ENCODE data around the gene CTXN3.

The CTXN3 gene

GRCh38 chr5:127700237-127700766 lies 51.4 kb downstream of the CTXN3 start:
- no peak for DNase-seq

DNA sequence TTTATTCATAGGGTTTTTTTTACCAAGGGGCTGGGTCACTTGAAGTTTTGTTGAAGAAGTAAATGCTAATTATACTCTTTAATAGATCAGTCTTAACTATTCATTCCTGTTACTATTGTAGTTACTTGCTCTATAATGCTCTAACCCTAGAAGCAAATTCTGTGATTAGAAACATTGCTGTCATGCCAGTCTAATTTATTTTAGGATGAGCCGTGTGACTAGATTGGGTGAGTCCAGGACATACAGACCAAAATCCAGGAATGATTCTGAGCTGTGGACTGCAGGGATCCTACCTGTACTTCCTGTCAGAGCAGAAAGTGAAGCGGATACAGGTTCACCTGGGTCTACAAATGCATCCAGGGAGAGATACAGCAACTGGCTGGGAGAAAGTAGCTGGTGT lies 53.6 kb downstream of the CTXN3 start:
- no peak for DNase-seq

GRCh38 chr5:127702926-127703561 lies 54.2 kb downstream of the CTXN3 start, which contains the start of gene CCDC192:
Gene CCDC192, plus strand, starts transcription at chr5:127703391. Its CDS starts 55 bp downstream, at chr5:127703446.
- no peak for DNase-seq

- DNase-seq: no peak
Observed at GRCh38 chr5:127705120-127705892, 56.4 kb downstream of the CTXN3 start.

DNA sequence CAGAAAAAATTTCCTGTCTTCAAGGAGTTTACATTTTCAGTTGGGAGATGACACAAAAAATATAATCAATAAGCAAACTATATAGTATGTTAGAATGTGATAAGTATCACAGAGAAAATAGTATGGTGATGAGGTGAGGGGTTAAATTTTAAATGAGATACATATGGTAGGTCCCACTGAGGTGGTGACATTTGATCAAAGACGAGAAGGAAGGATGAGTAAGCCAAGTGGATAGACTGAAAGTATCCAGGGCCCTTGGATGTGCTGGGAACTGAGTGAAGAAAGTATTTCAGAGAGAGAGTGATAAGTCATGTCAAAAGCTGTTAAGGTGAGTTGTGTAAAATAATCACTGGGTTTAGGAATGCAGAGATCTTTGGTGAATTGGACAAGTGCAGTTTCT lies 57.8 kb downstream of the CTXN3 start:
- no peak for DNase-seq

GRCh38 chr5:127707209-127707608 lies 58.3 kb downstream of the CTXN3 start:
- DNase-seq: no peak

All from NCI-H524 treated with DMSO at 0.1 percent for 48 hours (cell line).